Breast epithelium (tissue), 4 donors: ENCODE data around the gene SCAI. TPM values are rescaled to one million over a fixed set of nuclear protein-coding genes. Genes with fewer than 3 reads are reported as not detected.
A peak's percentile ranks its signal among the peaks of the same experiment; 100 is the strongest.

Source experiments
- DNase-seq, 2 donors: peaks; one replicate each; pipeline ENCODE4 v3.0.0-alpha.2; 2019; ENCODE audit warnings: low spot score in 2 of 2
- H3K27ac ChIP-seq, 2 donors: fragments of 200-600 bp; sonication (generic) in 1 of 2; one replicate each; pipeline ENCODE4 v1.5.1; 2016 to 2019; ENCODE audit warnings: mild to moderate bottlenecking in 1 of 2
- H3K27me3 ChIP-seq, 2 donors: fragments of 200-600 bp; sonication (generic) in 1 of 2; one replicate each; pipeline versions ENCODE4 v1.5.1 to v1.6.0; 2017 to 2019; ENCODE audit warnings: control low read depth in 1 of 2, mild to moderate bottlenecking in 1 of 2
- H3K36me3 ChIP-seq: fragments of 200-600 bp; one replicate; pipeline ENCODE4 v1.5.1; 2019
- H3K4me1 ChIP-seq, 2 donors: fragments of 200-600 bp; sonication (generic); one replicate each; pipeline ENCODE4 v1.5.1; 2016 to 2019; ENCODE audit warnings: control low read depth in 1 of 2
- H3K4me3 ChIP-seq, 3 donors: fragments of 200-600 bp; sonication (generic); 1 replicate in 2 of 3; 2 replicates in 1 of 3; pipeline ENCODE4 v1.5.1; 2016 to 2019; ENCODE audit warnings: mild to moderate bottlenecking in 3 of 3, moderate library complexity in 2 of 3
- H3K9me3 ChIP-seq, 2 donors: fragments of 200-600 bp; sonication (generic) in 1 of 2; one replicate each; pipeline ENCODE4 v1.5.1; 2016 to 2019; ENCODE audit warnings: control low read depth in 1 of 2
- CTCF ChIP-seq, 3 donors: fragments of 450-650 bp; IDR thresholded peaks; one replicate each; pipeline ENCODE4 v1.5.1; 2016 to 2017; ENCODE audit warnings: antibody characterized with exemption in 3 of 3, mild to moderate bottlenecking in 3 of 3, moderate library complexity in 3 of 3
- POLR2A ChIP-seq: fragments of 450-650 bp; IDR thresholded peaks from one replicate; pipeline ENCODE4 v1.6.1; 2016; ENCODE audit warnings: antibody characterized with exemption, mild to moderate bottlenecking, moderate library complexity
- POLR2AphosphoS5 ChIP-seq, 3 donors: sonication (generic); formaldehyde crosslinking; IDR thresholded peaks; one replicate each; pipeline ENCODE4 v1.6.1; 2017; ENCODE audit warnings: antibody characterized with exemption in 3 of 3
- intact Hi-C: fragments of 100-400 bp; cut with DNase I; formaldehyde crosslinking; loops from one replicate; pipeline ENCODE4 v1.15.1; 2023; ENCODE audit warnings: low total_unique reads
- total RNA-seq, 3 donors: library from RNA; depleted of rRNA; stranded (reverse); fragments of >200 nt; gene quantifications; one replicate each; pipeline ENCODE4 v1.1.0, GENCODE V29; 2016

Gene SCAI
- total RNA-seq = 10 to 100 TPM in 2 of 3 donors, 1 to 10 TPM in 1; 9.3 to 12.9 (median 11.5) TPM

- H3K4me1 ChIP-seq = no peaks in the 10 kb centered on the region
- H3K27ac ChIP-seq = peak within 1 kb of the TSS; percentile 74 to 78
- intact Hi-C loops = no loop called here
Measured at GRCh38 chr9:125143377-125144090, at the start of gene SCAI. Gene SCAI, minus strand, starts transcription at chr9:125143528. Its CDS starts 91 bp downstream, at chr9:125143437.

DNA sequence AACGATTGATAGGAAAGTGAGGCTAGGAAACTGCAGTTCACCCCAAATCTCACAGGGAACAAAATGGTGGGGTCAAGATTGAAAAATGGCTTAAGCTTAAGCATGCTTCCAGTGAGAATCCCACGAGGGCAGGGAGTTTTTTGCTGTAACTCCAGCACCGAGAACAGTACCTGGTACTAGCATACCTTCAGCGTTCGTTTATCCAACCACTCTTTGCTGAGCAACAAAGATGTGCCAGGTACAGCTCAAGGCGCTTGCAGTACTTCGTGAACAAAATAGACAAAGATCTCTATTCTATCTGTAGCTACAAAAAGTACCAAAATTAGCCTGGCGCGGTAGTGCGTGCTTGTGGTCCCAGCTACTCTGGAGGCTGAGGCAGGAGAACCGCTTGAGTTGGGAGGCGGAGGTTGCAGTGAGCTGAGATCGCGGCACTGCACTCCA, 47.1 kb upstream of the SCAI start:
- TF ChIP-seq POLR2AphosphoS5 (IDR thresholded peaks at IDR 0.05) = no peak
- TF ChIP-seq POLR2A = no peak
- TF ChIP-seq CTCF (IDR thresholded peaks at IDR 0.05) = no peak
- H3K36me3 ChIP-seq = no peaks in the 10 kb centered on the region
- H3K9me3 ChIP-seq = no peaks in the 10 kb centered on the region
- H3K4me3 ChIP-seq = peak overlapping the region; percentile 98
- H3K27ac ChIP-seq = peak overlapping the region; percentile 97
- intact Hi-C loops = no loop called here
- H3K4me1 ChIP-seq = no peaks in the 10 kb centered on the region
- no peaks in the 10 kb centered on the region for H3K27me3 ChIP-seq
- DNase-seq = no peak

More at GRCh38 chr9:125143377-125144090, at the start of gene SCAI:
- Histone ChIP-seq H3K36me3 (no peaks in the 10 kb centered on the region), H3K9me3 (no peaks in the 10 kb centered on the region), H3K4me3 (peak within 1 kb of the TSS; percentile 79 to 90 (median 87)), H3K27me3 (no peaks in the 10 kb centered on the region)
- TF ChIP-seq CTCF (IDR thresholded peaks at IDR 0.05) (peak; percentile 100), POLR2A (no peak), POLR2AphosphoS5 (IDR thresholded peaks at IDR 0.05) (peak in 2 of 3 donors; percentile 50 to 62)
- peak; percentile 99 for DNase-seq

DNA sequence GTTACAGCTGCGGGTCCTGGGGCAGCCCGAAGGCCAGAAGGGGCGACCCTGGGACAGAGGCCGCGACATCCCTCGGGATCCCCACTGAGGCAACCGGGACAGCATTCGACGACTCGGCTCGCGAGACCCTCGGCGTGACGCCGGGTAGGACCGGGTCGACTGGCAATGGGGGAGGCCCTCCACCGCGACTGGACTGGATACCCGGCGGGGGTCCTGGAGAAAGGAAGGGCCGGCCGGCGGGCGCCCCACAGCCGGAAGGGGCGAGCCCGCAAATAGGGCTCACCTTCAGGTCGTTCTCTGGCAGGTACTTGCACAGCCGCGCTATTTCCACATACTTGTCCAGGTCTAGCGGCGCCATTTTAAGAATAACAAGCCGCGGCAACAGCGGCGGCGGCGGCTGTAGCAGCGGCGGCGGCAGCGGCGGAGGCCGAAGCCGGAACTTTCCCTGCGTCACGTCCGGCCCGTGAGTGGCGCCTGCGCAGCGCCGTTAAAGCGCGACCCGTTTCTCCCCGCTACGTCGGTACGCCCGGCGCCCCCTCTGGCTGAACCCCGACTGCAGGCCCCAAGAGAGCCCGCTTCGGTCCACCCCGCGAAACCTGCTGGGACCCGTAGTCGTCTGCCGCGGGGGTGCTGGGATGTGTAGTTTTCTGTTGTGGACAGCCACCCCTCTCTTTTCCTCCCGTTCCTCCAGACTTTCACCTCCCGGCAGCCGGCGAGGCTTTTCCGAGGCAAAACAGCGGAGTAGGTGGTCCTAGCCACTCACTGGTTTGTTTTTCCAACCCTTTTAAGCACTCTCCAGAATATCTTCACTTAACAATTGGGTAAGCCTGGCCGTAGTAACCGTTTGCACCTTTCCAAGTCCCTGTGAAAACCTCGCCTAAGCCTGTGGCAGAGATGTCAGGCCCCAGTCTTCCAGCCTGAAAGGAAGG, 46.3 kb upstream of the SCAI start, which contains the start of gene PPP6C:
TSS of gene PPP6C (minus strand) at position 443 of the 929 bp plus-strand sequence. CDS start at position 358, 85 bp downstream.
- Histone ChIP-seq H3K9me3 (no peaks in the 10 kb centered on the region), H3K36me3 (no peaks in the 10 kb centered on the region), H3K27ac (peak within 1 kb of the TSS; percentile 97), H3K4me1 (no peaks in the 10 kb centered on the region), H3K27me3 (no peaks in the 10 kb centered on the region), H3K4me3 (peak within 1 kb of the TSS; percentile 98)
- TF ChIP-seq CTCF (IDR thresholded peaks at IDR 0.05) (peak; percentile 51 to 76 (median 63)), POLR2A (peak; percentile 78), POLR2AphosphoS5 (IDR thresholded peaks at IDR 0.05) (peak; percentile 75 to 94 (median 80))
- DNase-seq = peak; percentile 94 to 96
- intact Hi-C loops = no loop called here

DNA sequence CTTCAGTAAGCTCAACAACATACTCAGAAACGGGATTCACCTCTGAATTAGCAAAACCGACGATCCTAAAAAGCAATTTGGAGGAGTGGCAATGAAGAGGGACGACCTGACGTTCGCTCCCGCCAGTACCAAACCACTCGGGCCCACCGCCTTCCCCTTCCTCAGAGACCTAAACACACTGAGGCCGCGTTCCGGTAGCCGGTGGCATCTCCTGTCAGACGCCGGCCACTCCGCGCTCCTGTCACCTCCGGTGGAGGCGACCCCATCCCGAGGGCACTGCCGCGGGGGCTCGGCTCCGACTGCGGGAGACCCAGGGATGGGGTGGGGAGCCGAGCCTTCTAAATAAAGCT, 45.7 kb upstream of the SCAI start:
- TF ChIP-seq CTCF (IDR thresholded peaks at IDR 0.05) (no peak), POLR2AphosphoS5 (IDR thresholded peaks at IDR 0.05) (no peak), POLR2A (no peak)
- intact Hi-C loops = no loop called here
- no peaks in the 10 kb centered on the region for H3K9me3 ChIP-seq
- H3K4me3 ChIP-seq = peak overlapping the region; percentile 98
- H3K4me1 ChIP-seq = no peaks in the 10 kb centered on the region
- H3K36me3 ChIP-seq = no peaks in the 10 kb centered on the region
- DNase-seq = peak in 1 of 2 donors; percentile 26
- no peaks in the 10 kb centered on the region for H3K27me3 ChIP-seq
- peak overlapping the region; percentile 97 for H3K27ac ChIP-seq
